Osteoblast (primary cell): ENCODE data around the gene SIKE1. TPM values are rescaled to one million over a fixed set of nuclear protein-coding genes. Genes with fewer than 3 reads are reported as not detected.

Experiments used
- DNase-seq: peaks from one replicate; pipeline ENCODE4 v3.0.0; 2011; ENCODE audit warnings: low spot score, mixed read lengths; ENCODE audit not compliant: insufficient read length; ENCODE audit errors: missing footprints
- H2AFZ ChIP-seq: 2 replicates; pipeline ENCODE4 v1.6.0; 2011; ENCODE audit warnings: mild to moderate bottlenecking, low read length
- H3K27ac ChIP-seq: 2 replicates; pipeline ENCODE4 v1.5.1; 2011; ENCODE audit warnings: mild to moderate bottlenecking, low read depth, low read length, moderate library complexity
- H3K27me3 ChIP-seq: 2 replicates; pipeline ENCODE4 v1.6.0; 2012; ENCODE audit warnings: mild to moderate bottlenecking, control low read depth, inconsistent platforms, low read length, moderate library complexity; ENCODE audit not compliant: insufficient read depth
- H3K36me3 ChIP-seq: 2 replicates; pipeline ENCODE4 v1.5.1; 2011; ENCODE audit warnings: mild to moderate bottlenecking, low read length, control low read depth, moderate library complexity; ENCODE audit not compliant: insufficient read depth
- H3K4me1 ChIP-seq: 2 replicates; pipeline ENCODE4 v1.5.1; 2011; ENCODE audit warnings: mild to moderate bottlenecking, low read length, control low read depth, moderate library complexity; ENCODE audit not compliant: insufficient read depth
- H3K4me2 ChIP-seq: 2 replicates; pipeline ENCODE4 v1.6.0; 2011; ENCODE audit warnings: mild to moderate bottlenecking, low read length; ENCODE audit not compliant: insufficient read depth
- H3K4me3 ChIP-seq: fragments of 200-600 bp; sonication (generic); 3 replicates; pipeline ENCODE4 v1.5.1; 2012; ENCODE audit warnings: mild to moderate bottlenecking, low read length, inconsistent platforms; ENCODE audit not compliant: insufficient read depth
- H3K79me2 ChIP-seq: 2 replicates; pipeline ENCODE4 v1.6.0; 2012; ENCODE audit warnings: mild to moderate bottlenecking, low read length, control low read depth, inconsistent platforms; ENCODE audit not compliant: insufficient read depth
- H3K9me3 ChIP-seq: 2 replicates; pipeline ENCODE4 v1.5.1; 2011; ENCODE audit warnings: low read depth, low read length, control low read depth
- H4K20me1 ChIP-seq: 2 replicates; pipeline ENCODE4 v1.6.0; 2012; ENCODE audit warnings: mild to moderate bottlenecking, low read length, control low read depth; ENCODE audit not compliant: insufficient read depth
- CTCF ChIP-seq: IDR thresholded peaks from 2 replicates; pipeline ENCODE4 v1.5.1; 2011; ENCODE audit warnings: mild to moderate bottlenecking, low read depth, low read length, moderate library complexity; ENCODE audit errors: extremely low read depth
- total RNA-seq: library from RNA; depleted of rRNA; stranded (reverse); fragments of >200 nt; gene quantifications from 2 replicates; pipeline ENCODE4 v1.2.3, GENCODE V29; 2012

The SIKE1 gene
- total RNA-seq, 1 donor = 52.5 TPM

- no peaks in the 10 kb centered on the region for H3K9me3 ChIP-seq
- peaks cover 4% of the 10 kb centered on the region for H3K79me2 ChIP-seq
- H4K20me1 ChIP-seq = no peaks in the 10 kb centered on the region
- H3K4me1 ChIP-seq = no peaks in the 10 kb centered on the region
- TF ChIP-seq CTCF = no peak
- no peaks in the 10 kb centered on the region for H3K27me3 ChIP-seq
- H3K27ac ChIP-seq = no peak overlapping the region
- H3K4me3 ChIP-seq = no peak overlapping the region
- no peak overlapping the region for H2AFZ ChIP-seq
- no peak overlapping the region for H3K4me2 ChIP-seq
- DNase-seq = no peak
- H3K36me3 ChIP-seq = peaks cover 43% of the 10 kb centered on the region
Measured at GRCh38 chr1:114771992-114772391, 8.5 kb downstream of the SIKE1 start.

GRCh38 chr1:114770989-114771388 is 9.5 kb downstream of the SIKE1 start:
- Histone ChIP-seq H3K9me3 (no peaks in the 10 kb centered on the region), H2AFZ (no peak overlapping the region), H4K20me1 (no peaks in the 10 kb centered on the region), H3K4me3 (no peak overlapping the region), H3K36me3 (peaks cover 39% of the 10 kb centered on the region), H3K79me2 (no peaks in the 10 kb centered on the region), H3K4me2 (no peak overlapping the region), H3K27ac (no peak overlapping the region), H3K27me3 (no peaks in the 10 kb centered on the region), H3K4me1 (no peaks in the 10 kb centered on the region)
- TF ChIP-seq CTCF = no peak
- no peak for DNase-seq

GRCh38 chr1:114764689-114765088 is 15.8 kb downstream of the SIKE1 start:
- H4K20me1 ChIP-seq = no peaks in the 10 kb centered on the region
- no peaks in the 10 kb centered on the region for H3K27me3 ChIP-seq
- DNase-seq = no peak
- no peak overlapping the region for H2AFZ ChIP-seq
- no peaks in the 10 kb centered on the region for H3K79me2 ChIP-seq
- TF ChIP-seq CTCF = no peak
- H3K4me2 ChIP-seq = no peak overlapping the region
- no peaks in the 10 kb centered on the region for H3K9me3 ChIP-seq
- no peak overlapping the region for H3K4me3 ChIP-seq
- no peaks in the 10 kb centered on the region for H3K36me3 ChIP-seq
- H3K27ac ChIP-seq = no peak overlapping the region
- no peaks in the 10 kb centered on the region for H3K4me1 ChIP-seq

GRCh38 chr1:114758256-114758832 is 22.1 kb downstream of the SIKE1 start:
- TF ChIP-seq CTCF = no peak
- DNase-seq = peak; percentile 15
- H3K4me1 ChIP-seq = peaks cover 26% of the 10 kb centered on the region

More at GRCh38 chr1:114758256-114758832, 22.1 kb downstream of the SIKE1 start:
- no peaks in the 10 kb centered on the region for H3K36me3 ChIP-seq
- H3K27ac ChIP-seq = peak overlapping the region; percentile 100
- H3K4me2 ChIP-seq = peak overlapping the region; percentile 95
- H4K20me1 ChIP-seq = peaks cover 37% of the 10 kb centered on the region
- peaks cover 44% of the 10 kb centered on the region for H3K79me2 ChIP-seq
- H3K27me3 ChIP-seq = no peaks in the 10 kb centered on the region
- peak overlapping the region; percentile 97 for H3K4me3 ChIP-seq
- H3K9me3 ChIP-seq = no peaks in the 10 kb centered on the region
- H2AFZ ChIP-seq = peak overlapping the region; percentile 97
